NCI-H748 treated with DMSO at 0.1 percent for 48 hours (cell line): ENCODE data around the gene PCDHA7.
"Not testable (repeated sequence)": the region's sequence is repeated elsewhere in the genome, so short reads cannot be mapped to it uniquely, and the experiment has no call there.

Experiments used
- DNase-seq: peaks from one replicate; lab custom pipeline; 2025; lab: John Stamatoyannopoulos, UW

Gene PCDHA7, protein sequence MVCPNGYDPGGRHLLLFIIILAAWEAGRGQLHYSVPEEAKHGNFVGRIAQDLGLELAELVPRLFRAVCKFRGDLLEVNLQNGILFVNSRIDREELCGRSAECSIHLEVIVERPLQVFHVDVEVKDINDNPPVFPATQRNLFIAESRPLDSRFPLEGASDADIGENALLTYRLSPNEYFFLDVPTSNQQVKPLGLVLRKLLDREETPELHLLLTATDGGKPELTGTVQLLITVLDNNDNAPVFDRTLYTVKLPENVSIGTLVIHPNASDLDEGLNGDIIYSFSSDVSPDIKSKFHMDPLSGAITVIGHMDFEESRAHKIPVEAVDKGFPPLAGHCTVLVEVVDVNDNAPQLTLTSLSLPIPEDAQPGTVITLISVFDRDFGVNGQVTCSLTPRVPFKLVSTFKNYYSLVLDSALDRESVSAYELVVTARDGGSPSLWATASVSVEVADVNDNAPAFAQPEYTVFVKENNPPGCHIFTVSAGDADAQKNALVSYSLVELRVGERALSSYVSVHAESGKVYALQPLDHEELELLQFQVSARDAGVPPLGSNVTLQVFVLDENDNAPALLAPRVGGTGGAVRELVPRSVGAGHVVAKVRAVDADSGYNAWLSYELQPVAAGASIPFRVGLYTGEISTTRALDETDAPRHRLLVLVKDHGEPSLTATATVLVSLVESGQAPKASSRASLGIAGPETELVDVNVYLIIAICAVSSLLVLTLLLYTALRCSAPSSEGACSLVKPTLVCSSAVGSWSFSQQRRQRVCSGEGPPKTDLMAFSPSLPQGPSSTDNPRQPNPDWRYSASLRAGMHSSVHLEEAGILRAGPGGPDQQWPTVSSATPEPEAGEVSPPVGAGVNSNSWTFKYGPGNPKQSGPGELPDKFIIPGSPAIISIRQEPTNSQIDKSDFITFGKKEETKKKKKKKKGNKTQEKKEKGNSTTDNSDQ

DNA sequence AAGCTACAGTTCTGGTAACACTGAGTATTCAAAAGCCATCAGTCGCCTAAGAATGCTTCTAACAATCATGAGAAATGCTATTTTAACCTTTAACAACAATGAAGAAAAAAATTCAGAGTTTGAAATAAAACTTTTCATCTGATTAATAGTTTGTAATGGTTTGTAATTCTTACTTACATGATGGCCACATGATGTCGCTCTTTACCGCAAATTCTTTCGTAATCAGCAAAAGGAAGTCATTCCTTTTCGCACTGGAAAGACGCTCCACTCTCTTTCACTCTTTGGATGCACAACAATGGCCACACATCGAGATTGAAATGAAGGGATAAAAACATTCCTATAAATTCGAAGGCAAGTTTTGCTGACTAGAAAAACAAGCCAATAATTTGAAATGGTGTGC lies at the start of gene PCDHA7:
PCDHA7 (plus strand) TSS at position 277 of the 400 bp plus-strand sequence; CDS start at position 392, 115 bp downstream.
- DNase-seq: no peak

DNA sequence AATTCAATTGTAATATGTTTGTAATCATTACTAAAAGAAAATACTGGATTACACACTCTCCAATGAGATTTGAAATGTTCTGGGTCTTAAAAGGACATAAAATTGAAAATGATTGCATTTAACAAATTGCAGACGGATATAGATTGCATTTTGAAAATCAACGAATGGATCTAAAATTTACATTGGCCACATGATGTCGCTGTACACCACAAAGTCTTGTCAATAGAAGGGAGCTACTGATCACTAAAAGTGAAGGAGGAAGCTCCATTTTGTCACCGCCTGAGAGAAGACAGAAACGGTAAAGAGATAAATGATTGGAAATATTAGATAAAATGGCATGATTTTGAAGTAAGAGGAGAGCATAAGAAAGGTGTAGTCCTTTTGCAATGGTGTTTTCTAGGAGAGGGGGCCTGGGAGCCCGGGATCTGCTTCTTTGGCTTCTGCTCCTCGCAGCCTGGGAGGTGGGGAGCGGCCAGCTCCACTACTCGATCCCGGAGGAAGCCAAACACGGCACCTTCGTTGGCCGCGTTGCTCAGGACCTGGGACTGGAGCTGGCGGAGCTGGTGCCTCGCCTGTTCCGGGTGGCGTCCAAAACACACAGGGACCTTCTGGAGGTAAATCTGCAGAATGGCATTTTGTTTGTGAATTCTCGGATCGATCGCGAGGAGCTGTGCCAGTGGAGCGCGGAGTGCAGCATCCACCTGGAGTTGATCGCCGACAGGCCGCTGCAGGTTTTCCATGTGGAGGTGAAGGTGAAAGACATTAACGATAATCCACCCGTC lies 48.0 kb upstream of the PCDHA7 start, which contains the start of gene PCDHA1:
PCDHA1 (plus strand) TSS at position 236 of the 782 bp plus-strand sequence.
- DNase-seq: peak; percentile 66

DNA sequence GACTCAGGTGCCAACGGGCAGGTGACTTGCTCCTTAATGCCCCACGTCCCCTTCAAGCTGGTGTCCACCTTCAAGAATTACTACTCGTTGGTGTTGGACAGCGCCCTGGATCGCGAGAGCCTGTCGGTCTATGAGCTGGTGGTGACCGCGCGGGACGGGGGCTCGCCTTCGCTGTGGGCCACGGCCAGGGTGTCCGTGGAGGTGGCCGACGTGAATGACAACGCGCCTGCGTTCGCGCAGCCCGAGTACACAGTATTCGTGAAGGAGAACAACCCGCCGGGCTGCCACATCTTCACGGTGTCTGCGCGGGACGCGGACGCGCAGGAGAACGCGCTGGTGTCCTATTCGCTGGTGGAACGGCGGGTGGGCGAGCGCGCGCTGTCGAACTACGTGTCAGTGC lies 46.6 kb upstream of the PCDHA7 start:
- DNase-seq: not testable (repeated sequence)

DNA sequence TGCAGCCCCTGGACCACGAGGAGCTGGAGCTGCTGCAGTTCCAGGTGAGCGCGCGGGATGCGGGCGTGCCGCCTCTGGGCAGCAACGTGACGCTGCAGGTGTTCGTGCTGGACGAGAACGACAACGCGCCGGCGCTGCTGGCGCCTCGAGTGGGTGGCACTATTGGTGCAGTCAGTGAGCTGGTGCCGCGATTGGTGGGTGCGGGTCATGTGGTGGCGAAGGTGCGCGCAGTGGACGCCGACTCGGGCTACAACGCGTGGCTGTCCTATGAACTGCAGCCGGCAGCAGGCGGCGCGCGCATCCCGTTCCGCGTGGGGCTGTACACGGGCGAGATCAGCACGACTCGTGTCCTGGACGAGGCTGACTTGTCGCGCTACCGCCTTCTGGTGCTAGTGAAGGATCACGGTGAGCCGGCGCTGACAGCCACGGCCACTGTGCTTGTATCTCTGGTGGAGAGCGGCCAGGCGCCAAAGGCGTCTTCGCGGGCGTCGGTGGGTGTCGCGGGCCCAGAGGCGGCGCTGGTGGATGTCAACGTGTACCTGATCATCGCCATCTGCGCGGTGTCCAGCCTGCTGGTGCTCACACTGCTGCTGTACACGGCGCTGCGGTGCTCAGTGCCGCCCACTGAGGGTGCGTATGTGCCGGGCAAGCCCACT lies 46.1 kb upstream of the PCDHA7 start:
- not testable (repeated sequence) for DNase-seq

DNA sequence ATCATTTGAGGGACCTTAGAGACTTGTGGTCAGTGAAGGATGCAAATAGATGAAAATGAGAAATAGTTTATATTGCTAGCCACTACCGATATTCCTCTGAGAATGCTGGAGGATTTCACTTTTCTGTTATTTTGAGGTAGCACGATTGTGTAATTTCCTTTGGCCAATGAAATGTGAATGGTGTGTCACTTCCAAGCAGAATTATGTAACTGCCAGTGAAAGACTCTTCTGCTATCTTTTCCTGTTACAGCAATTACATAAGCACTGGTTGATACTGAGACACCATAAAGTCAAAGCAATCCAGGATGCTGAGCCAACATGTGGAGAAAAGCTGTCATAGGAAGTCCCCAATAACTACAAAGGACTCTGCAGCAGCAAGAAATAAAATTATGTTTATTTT lies 43.0 kb upstream of the PCDHA7 start:
- no peak for DNase-seq

DNA sequence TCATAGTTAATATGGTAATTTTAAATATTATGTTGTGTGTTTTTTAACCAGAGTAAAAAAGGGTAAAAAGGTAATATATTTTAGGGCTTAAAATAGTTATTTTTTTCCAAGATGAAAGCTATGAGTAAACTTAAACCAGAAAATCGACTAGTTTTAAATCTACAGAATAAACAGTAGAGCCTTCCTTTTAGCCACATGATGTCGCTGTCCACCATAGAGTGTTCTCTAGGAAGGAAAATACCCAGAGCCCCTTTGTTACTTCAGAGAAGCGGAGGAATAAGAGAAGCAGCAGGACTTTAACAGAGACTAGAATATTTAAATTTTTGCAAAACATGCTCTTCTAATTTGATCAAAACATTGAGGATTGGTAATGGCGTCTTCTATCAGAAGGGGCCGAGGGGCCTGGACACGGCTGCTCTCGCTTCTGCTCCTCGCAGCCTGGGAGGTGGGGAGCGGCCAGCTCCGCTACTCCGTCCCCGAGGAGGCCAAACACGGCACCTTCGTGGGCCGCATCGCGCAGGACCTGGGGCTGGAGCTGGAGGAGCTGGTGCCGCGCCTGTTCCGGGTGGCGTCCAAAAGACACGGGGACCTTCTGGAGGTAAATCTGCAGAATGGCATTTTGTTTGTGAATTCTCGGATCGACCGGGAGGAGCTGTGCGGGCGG lies 39.3 kb upstream of the PCDHA7 start, which contains the start of gene PCDHA2:
PCDHA2 (plus strand) TSS at position 258 of the 664 bp plus-strand sequence.
- peak; percentile 90 for DNase-seq

DNA sequence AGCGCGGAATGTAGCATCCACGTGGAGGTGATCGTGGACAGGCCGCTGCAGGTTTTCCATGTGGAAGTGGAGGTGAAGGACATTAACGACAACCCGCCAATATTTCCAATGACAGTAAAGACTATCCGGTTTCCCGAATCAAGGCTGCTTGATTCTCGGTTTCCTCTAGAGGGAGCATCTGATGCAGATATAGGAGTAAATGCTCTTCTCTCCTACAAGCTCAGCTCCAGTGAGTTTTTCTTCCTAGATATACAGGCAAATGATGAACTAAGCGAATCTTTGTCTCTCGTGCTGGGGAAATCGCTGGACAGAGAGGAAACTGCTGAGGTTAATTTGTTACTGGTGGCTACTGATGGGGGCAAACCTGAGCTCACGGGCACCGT lies 38.8 kb upstream of the PCDHA7 start:
- DNase-seq: peak; percentile 91

DNA sequence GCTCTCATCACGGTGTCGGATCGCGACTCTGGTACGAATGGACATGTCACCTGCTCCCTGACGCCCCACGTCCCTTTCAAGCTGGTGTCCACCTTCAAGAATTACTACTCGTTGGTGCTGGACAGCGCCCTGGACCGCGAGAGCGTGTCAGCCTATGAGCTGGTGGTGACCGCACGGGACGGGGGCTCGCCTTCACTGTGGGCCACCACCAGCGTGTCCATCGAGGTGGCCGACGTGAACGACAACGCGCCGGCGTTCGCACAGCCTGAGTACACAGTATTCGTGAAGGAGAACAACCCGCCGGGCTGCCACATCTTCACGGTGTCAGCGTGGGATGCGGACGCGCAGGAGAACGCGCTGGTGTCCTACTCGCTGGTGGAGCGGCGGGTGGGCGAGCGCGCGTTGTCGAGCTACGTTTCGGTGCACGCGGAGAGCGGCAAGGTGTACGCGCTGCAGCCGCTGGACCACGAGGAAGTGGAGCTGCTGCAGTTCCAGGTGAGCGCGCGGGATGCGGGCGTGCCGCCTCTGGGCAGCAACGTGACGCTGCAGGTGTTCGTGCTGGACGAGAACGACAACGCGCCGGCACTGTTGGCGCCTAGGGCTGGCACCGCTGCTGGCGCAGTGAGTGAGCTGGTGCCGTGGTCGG lies 37.9 kb upstream of the PCDHA7 start:
- DNase-seq: not testable (repeated sequence)

DNA sequence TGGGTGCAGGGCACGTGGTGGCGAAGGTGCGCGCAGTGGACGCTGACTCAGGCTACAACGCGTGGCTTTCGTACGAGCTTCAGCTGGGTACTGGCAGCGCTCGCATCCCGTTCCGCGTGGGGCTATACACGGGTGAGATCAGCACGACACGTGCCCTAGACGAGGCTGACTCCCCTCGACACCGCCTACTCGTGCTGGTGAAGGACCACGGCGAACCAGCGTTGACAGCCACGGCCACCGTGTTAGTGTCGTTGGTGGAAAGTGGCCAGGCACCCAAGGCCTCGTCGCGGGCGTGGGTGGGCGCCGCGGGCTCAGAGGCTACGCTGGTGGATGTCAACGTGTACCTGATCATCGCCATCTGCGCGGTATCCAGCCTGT lies 37.4 kb upstream of the PCDHA7 start:
- no peak for DNase-seq

DNA sequence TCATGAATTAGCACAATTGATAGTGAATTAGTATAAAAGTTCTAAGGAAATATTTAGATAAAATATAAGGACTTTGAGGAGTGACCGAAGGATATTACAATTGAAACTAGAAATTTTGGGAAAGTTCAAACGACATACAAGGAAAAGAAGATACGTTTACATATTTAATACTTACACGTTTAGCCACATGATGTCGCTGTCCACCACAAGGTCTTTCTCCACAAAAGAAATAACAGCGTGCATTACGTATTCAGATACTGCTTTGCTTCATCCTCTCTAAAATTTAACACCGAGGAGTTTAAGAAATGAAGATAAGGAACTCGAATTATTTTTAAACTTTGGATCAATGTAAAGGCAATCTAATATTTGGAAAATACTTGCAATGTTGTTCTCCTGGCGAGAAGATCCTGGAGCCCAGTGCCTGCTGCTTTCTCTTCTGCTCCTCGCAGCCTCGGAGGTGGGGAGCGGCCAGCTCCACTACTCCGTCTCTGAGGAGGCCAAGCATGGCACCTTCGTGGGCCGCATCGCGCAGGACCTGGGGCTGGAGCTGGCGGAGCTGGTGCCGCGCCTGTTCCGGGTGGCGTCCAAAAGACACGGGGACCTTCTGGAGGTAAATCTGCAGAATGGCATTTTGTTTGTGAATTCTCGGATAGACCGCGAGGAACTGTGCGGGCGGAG lies 33.1 kb upstream of the PCDHA7 start, which contains the start of gene PCDHA3:
PCDHA3 (plus strand) TSS at position 242 of the 678 bp plus-strand sequence.
- no peak for DNase-seq

DNA sequence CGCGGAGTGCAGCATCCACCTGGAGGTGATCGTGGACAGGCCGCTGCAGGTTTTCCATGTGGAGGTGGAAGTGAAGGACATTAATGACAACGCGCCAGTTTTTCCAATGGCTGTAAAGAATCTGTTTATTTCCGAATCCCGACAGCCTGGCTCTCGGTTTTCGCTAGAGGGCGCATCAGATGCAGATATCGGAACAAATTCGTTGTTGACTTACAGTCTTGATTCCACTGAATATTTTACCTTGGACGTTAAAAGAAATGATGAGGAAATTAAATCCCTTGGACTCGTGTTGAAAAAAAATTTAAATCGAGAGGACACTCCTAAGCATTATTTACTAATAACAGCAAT lies 32.6 kb upstream of the PCDHA7 start:
- DNase-seq: no peak

DNA sequence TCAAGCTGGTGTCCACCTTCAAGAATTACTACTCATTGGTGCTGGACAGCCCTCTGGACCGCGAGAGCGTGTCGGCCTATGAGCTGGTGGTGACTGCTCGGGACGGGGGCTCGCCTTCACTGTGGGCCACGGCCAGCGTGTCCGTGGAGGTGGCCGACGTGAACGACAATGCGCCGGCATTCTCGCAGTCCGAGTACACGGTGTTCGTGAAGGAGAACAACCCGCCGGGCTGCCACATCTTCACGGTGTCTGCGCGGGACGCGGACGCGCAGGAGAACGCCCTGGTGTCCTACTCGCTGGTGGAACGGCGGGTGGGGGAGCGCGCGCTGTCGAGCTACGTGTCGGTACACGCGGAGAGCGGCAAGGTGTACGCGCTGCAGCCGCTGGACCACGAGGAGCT lies 31.7 kb upstream of the PCDHA7 start:
- not testable (repeated sequence) for DNase-seq

DNA sequence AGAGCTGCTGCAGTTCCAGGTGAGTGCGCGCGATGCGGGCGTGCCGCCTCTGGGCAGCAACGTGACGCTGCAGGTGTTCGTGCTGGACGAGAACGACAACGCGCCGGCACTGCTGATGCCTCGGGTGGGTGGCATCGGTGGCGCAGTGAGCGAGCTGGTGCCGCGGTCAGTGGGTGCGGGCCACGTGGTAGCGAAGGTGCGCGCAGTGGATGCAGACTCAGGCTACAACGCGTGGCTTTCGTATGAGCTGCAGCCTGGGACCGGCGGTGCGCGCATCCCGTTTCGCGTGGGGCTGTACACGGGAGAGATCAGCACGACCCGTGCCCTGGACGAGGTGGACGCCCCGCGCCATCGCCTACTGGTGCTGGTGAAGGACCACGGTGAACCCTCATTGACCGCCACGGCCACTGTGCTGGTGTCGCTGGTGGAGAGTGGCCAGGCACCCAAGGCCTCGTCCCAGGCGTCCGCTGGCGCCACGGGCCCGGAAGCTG lies 31.2 kb upstream of the PCDHA7 start:
- no peak for DNase-seq

DNA sequence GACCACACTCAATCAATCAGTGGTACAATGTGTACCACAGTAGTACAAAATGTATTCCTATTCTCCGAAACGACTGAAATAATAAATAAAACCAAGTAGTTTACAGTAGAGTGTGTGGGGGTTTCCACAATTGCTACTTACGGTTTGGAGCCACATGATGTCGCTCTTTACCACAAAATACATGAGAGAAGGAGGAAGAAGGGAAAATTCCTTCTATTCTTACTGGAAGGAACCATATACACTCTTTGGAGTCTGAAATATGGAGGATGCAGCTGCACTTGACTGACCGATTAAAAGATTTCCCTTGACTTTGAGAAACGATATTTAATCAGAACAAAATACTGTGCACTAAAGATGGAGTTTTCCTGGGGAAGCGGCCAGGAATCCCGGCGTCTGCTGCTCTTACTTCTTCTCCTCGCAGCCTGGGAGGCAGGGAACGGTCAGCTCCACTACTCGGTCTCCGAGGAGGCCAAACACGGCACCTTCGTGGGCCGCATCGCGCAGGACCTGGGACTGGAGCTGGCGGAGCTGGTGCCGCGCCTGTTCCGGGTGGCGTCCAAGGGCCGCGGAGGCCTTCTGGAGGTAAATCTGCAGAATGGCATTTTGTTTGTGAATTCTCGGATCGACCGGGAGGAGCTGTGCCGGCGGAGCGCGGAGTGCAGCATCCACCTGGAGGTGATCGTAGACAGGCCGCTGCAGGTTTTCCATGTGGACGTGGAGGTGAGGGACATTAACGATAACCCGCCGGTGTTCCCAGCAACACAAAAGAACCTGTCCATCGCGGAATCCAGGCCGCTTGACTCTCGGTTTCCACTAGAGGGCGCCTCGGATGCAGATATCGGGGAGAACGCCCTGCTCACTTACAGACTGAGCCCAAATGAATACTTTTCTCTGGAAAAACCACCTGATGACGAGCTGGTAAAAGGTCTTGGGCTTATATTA lies 27.0 kb upstream of the PCDHA7 start, which contains the start of gene PCDHA4:
PCDHA4 (plus strand) TSS at position 235 of the 942 bp plus-strand sequence.
- peak; percentile 79 for DNase-seq

DNA sequence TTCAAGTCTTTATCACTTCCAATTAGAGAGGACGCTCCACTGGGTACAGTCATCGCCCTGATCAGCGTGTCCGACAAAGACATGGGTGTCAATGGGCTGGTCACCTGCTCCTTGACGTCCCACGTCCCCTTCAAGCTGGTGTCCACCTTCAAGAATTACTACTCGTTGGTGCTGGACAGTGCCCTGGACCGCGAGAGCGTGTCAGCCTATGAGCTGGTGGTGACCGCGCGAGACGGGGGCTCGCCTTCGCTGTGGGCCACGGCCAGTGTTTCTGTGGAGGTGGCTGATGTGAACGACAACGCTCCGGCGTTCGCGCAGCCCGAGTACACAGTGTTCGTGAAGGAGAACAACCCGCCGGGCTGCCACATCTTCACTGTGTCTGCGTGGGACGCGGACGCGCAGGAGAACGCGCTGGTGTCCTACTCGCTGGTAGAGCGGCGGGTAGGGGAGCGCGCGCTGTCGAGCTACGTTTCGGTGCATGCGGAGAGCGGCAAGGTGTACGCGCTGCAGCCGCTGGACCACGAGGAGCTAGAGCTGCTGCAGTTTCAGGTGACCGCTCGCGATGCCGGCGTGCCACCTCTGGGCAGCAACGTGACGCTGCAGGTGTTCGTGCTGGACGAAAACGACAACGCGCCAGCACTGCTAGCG lies 25.7 kb upstream of the PCDHA7 start:
- DNase-seq: not testable (repeated sequence)

DNA sequence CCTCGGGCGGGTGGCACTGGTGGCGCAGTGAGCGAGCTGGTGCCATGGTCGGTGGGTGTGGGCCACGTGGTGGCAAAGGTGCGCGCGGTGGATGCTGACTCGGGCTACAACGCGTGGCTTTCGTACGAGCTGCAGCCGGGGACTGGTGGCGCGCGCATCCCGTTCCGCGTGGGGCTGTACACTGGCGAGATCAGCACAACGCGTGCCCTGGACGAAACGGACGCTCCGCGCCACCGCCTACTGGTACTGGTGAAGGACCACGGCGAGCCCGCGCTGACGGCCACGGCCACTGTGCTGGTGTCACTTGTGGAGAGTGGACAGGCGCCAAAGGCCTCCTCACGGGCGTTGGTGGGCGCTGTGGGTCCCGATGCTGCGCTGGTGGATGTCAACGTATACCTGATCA lies 25.2 kb upstream of the PCDHA7 start:
- DNase-seq: no peak

DNA sequence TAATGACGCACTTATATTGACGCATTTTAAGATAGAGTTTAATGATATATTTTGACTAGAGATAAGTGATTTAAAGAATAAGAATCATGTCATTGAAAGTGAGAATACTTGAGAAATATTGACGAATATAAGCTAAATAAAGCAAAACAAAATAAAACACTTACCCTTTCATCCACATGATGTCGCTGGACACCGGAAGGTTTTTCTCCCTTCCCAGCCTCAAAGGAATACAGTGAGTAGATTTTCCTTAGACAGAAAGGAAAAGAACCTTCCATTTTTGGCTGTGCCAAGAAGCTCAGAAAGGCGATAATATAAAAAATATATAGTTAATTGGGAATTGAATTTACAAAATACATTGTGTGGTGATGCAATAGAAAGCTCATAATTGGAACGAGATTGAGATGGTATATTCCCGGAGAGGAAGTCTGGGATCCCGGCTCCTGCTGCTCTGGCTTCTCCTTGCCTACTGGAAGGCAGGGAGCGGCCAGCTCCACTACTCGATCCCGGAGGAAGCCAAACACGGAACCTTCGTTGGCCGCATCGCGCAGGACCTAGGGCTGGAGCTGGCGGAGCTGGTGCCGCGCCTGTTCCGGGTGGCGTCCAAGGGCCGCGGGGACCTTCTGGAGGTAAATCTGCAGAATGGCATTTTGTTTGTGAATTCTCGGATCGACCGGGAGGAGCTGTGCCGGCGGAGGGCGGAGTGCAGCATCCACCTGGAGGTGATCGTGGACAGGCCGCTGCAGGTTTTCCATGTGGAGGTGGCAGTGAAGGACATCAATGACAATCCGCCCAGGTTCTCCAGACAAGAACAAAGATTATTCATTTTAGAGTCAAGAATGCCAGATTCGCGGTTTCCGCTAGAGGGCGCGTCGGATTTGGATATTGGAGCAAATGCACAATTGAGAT lies 12.4 kb upstream of the PCDHA7 start, which contains the start of gene PCDHA5:
PCDHA5 (plus strand) TSS at position 239 of the 906 bp plus-strand sequence.
- no peak for DNase-seq
